GM10248 (cell line): ENCODE data around the gene FKBP1B.
"Not testable (repeated sequence)": the region's sequence is repeated elsewhere in the genome, so short reads cannot be mapped to it uniquely, and the experiment has no call there.

Experiments used
- CTCF ChIA-PET: fragments of 300-600 bp; sonication (Branson Sonifier 250); formaldehyde crosslinking; extraction: SDS; loops from one replicate; lab custom pipeline; 2021; ENCODE audit warnings: antibody characterized with exemption; lab: Yijun Ruan, JAX
- POLR2A ChIA-PET: fragments of 350-650 bp; sonication (Branson Sonifier 250); formaldehyde crosslinking; extraction: SDS; loops from one replicate; lab custom pipeline; 2020; ENCODE audit warnings: antibody characterized with exemption; lab: Yijun Ruan, JAX
- DNase-seq: peaks from one replicate; pipeline ENCODE4 v3.0.0; 2012; ENCODE audit errors: extremely low spot score
- CTCF ChIP-seq: IDR thresholded peaks from 2 replicates; pipeline ENCODE4 v1.5.1; 2012; ENCODE audit warnings: mild to moderate bottlenecking, low read depth; ENCODE audit errors: extremely low read depth, missing control alignments, control extremely low read depth

FKBP1B gene

GRCh38 chr2:24105816-24106215 is 56.3 kb downstream of the FKBP1B start:
- ChIA-PET CTCF (interaction anchor here (1.1 to 2.2 kb wide), 3 partner anchors 12 to 22 kb away, joined by 4 to 9 read pairs (median 4); partner anchors contain the start of gene TP53I3), POLR2A (interaction anchor here (0.7 kb wide), 1 partner anchor 457 kb away, joined by 5 read pairs; no protein-coding TSS in a partner anchor)
- no peak for TF ChIP-seq CTCF
- DNase-seq = no peak

DNA sequence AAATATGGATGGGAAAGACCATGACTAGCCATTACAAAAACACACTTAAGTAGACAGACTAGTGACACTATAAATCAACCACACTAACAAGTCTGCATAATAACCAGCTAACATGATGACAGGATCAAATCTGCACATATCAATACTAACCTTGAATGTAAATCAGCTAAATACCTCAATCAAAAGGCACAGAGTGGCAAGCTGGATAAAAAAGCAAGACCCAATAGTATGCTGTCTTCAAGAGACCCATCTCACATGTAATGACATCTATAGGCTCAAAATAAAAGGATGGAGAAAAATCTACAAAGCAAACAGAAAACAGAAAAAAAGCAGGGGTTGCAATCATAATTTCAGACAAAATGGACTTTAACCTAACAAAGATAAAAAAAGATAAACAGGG is 57.2 kb downstream of the FKBP1B start:
- POLR2A ChIA-PET = no interaction called here
- CTCF ChIA-PET = no interaction called here
- TF ChIP-seq CTCF = no peak
- DNase-seq = no peak

GRCh38 chr2:24107336-24107735 is 57.8 kb downstream of the FKBP1B start:
- POLR2A ChIA-PET = no interaction called here
- TF ChIP-seq CTCF = no peak
- no peak for DNase-seq
- CTCF ChIA-PET = interaction anchor here (3.1 kb wide), 1 partner anchor 23 kb away, joined by 10 read pairs; the partner anchor contains the start of gene TP53I3

DNA sequence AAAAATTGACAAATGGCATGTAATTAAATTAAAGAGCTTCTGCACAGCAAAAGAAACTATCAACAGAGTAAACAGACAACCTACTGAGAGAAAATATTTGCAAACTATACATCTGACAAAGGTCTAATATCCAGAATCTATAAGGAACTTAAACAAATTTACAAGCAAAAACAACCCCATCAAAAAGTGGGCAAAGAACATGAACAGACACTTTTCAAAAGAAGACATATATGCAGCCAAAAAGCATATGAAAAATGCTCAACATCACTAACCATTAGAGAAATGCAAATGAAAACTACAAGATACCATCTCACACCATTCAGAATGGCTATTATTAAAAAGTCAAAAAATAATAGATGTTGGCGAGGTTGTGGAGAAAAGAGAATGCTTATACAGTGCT is 59.9 kb downstream of the FKBP1B start:
- ChIA-PET POLR2A (interaction anchor here (0.6 kb wide), 1 partner anchor 32 kb away, joined by 7 read pairs; no protein-coding TSS in a partner anchor), CTCF (interaction anchor here (2.2 to 3.2 kb wide), 3 partner anchors 12 to 25 kb away, joined by 9 to 13 read pairs (median 10); partner anchors contain the start of gene TP53I3)
- DNase-seq = not testable (repeated sequence)

- TF ChIP-seq CTCF = no peak
- POLR2A ChIA-PET = no interaction called here
- CTCF ChIA-PET = interaction anchor here (1.9 to 3.2 kb wide), 4 partner anchors 11 to 26 kb away, joined by 6 to 13 read pairs (median 10); partner anchors contain the start of gene TP53I3
- DNase-seq = no peak
Measured at GRCh38 chr2:24110660-24111303, 61.2 kb downstream of the FKBP1B start.

- no peak for DNase-seq
- POLR2A ChIA-PET = no interaction called here
- no peak for TF ChIP-seq CTCF
- CTCF ChIA-PET = interaction anchor here (0.6 to 3.2 kb wide), 6 partner anchors 10 to 298 kb away, joined by 3 to 13 read pairs (median 8); partner anchors contain the start of gene TP53I3
Measured at GRCh38 chr2:24111407-24111901, 61.9 kb downstream of the FKBP1B start.
